ENCODE measurements around the gene AIP. TPM values are rescaled to one million over a fixed set of nuclear protein-coding genes. Genes with fewer than 3 reads are reported as not detected.

Gene AIP
- total and polyA plus RNA-seq, 2 donors (not counting 1 experiment from before 2014, with no cell fraction given), result 53.7 to 117 TPM

DNA sequence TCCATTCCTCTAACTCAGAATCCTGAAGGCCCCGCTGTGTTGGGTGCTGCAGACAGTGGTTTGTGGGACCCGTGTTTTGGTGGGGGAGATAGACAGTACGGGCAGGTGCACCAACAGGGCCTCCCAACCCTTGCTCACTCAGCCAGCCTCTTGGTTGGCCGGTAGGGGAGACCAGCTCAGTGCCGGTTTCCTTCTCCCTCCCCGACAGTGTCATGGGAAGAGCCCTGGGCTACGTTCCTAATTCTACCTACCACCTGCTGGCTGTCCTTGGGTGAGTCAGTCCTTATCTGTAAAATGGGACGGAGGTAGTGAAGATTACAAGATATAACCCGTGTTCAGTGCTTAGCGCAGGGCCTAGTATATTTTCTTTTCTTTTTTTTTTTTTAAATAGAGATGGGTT lies 19.6 kb upstream of the AIP start:
- Histone ChIP-seq H3K9ac (ENCODE audit: insufficient read depth, low read length) (no peak overlapping the region), H3K4me2 (ENCODE audit: extremely low read depth, insufficient read depth, low read length) (no peak overlapping the region), H3K79me2 (ENCODE audit: control insufficient read depth, insufficient read depth, low read length) (no peaks in the 10 kb centered on the region), H4K20me1 (ENCODE audit: control insufficient read depth, extremely low read depth, insufficient read depth, low read length) (no peaks in the 10 kb centered on the region), H3K4me3 (replicated peaks in 1 of 4; ENCODE audit: control extremely low read depth in 1 of 4, insufficient read depth in 1 of 4, low read depth in 3 of 4, low read length in 4 of 4) (no peak overlapping the region), H3K4me1 (ENCODE audit: control insufficient read depth, extremely low read depth, insufficient read depth, low read length) (peaks cover 4% of the 10 kb centered on the region), H2AFZ (ENCODE audit: low read length) (no peak overlapping the region), H3K9me3 (ENCODE audit: control insufficient read depth, insufficient read depth, low read depth, low read length) (no peaks in the 10 kb centered on the region), H3K27ac (ENCODE audit: insufficient read depth, low read length) (no peak overlapping the region), H3K36me3 (ENCODE audit: control insufficient read depth, insufficient read depth, low read length) (no peaks in the 10 kb centered on the region), H3K27me3 (ENCODE audit: control insufficient read depth, insufficient read depth, low read length) (no peaks in the 10 kb centered on the region)
- DNase-seq (ENCODE audit: low read depth in 2 of 2), result no peak
- TF ChIP-seq, protein P1, sequence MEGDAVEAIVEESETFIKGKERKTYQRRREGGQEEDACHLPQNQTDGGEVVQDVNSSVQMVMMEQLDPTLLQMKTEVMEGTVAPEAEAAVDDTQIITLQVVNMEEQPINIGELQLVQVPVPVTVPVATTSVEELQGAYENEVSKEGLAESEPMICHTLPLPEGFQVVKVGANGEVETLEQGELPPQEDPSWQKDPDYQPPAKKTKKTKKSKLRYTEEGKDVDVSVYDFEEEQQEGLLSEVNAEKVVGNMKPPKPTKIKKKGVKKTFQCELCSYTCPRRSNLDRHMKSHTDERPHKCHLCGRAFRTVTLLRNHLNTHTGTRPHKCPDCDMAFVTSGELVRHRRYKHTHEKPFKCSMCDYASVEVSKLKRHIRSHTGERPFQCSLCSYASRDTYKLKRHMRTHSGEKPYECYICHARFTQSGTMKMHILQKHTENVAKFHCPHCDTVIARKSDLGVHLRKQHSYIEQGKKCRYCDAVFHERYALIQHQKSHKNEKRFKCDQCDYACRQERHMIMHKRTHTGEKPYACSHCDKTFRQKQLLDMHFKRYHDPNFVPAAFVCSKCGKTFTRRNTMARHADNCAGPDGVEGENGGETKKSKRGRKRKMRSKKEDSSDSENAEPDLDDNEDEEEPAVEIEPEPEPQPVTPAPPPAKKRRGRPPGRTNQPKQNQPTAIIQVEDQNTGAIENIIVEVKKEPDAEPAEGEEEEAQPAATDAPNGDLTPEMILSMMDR (conservative IDR thresholded peaks at IDR 0.05 in 1 of 2, IDR thresholded peaks at IDR 0.05 in 1 of 2; ENCODE audit: low read depth in 1 of 2, low read length in 2 of 2), result no peak
- TF ChIP-seq EZH2 (IDR thresholded peaks at IDR 0.05; ENCODE audit: low read length, missing control alignments), result no peak

DNA sequence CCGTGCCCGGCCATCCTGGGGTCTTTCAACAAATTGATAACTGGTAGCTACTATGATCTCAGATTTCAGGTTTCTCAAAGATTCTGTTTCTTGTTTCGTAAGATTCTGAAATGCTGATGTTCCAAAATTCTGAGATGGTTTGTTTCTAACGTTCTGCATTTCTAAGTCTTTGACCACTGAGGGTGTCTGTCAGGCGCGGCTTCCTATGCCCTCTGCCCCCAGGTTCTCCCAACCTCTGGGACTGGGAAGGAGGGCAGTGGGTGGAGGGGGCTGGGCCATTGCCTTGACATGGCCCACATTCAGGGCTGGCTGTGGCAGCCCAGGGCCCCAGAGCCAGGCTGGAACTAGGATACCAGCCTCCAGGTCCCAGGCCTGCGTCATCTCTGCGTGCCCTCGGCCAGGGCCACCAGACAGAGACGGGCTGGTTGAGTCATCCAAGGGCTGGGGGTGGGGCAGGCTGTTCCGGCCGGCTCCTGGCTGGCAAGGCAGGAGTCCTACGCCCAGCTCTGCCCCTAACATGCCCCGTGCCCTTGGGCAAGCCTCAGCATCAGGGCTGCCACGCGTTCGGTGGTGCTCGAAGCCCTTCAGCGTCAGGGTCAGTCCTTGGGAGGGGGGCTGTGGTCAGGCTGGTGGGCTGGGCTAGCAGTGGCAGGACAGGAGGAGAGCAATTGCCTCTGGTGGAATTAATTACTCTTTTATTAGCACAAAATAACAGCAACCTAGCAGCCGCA lies 19.0 kb upstream of the AIP start:
- no peaks in the 10 kb centered on the region for H3K36me3 ChIP-seq (ENCODE audit: control insufficient read depth, insufficient read depth, low read length)
- TF ChIP-seq, protein P1 (conservative IDR thresholded peaks at IDR 0.05 in 1 of 2, IDR thresholded peaks at IDR 0.05 in 1 of 2; ENCODE audit: low read depth in 1 of 2, low read length in 2 of 2), result no peak
- TF ChIP-seq EZH2 (IDR thresholded peaks at IDR 0.05; ENCODE audit: low read length, missing control alignments), result no peak
- DNase-seq (ENCODE audit: low read depth in 2 of 2), result peak in 1 of 2 donors; percentile 34
- H3K9ac ChIP-seq (ENCODE audit: insufficient read depth, low read length), result peak overlapping the region; percentile 16
- H3K4me2 ChIP-seq (ENCODE audit: extremely low read depth, insufficient read depth, low read length), result no peak overlapping the region
- H4K20me1 ChIP-seq (ENCODE audit: control insufficient read depth, extremely low read depth, insufficient read depth, low read length), result no peaks in the 10 kb centered on the region
- peak overlapping the region in 1 of 4 experiments; percentile 65 for H3K4me3 ChIP-seq (replicated peaks in 1 of 4; ENCODE audit: control extremely low read depth in 1 of 4, insufficient read depth in 1 of 4, low read depth in 3 of 4, low read length in 4 of 4)
- H2AFZ ChIP-seq (ENCODE audit: low read length), result peak overlapping the region; percentile 41
- H3K27me3 ChIP-seq (ENCODE audit: control insufficient read depth, insufficient read depth, low read length), result no peaks in the 10 kb centered on the region
- no peaks in the 10 kb centered on the region for H3K9me3 ChIP-seq (ENCODE audit: control insufficient read depth, insufficient read depth, low read depth, low read length)
- H3K79me2 ChIP-seq (ENCODE audit: control insufficient read depth, insufficient read depth, low read length), result no peaks in the 10 kb centered on the region
- peak overlapping the region; percentile 16 for H3K27ac ChIP-seq (ENCODE audit: insufficient read depth, low read length)
- H3K4me1 ChIP-seq (ENCODE audit: control insufficient read depth, extremely low read depth, insufficient read depth, low read length), result peaks cover 6% of the 10 kb centered on the region

DNA sequence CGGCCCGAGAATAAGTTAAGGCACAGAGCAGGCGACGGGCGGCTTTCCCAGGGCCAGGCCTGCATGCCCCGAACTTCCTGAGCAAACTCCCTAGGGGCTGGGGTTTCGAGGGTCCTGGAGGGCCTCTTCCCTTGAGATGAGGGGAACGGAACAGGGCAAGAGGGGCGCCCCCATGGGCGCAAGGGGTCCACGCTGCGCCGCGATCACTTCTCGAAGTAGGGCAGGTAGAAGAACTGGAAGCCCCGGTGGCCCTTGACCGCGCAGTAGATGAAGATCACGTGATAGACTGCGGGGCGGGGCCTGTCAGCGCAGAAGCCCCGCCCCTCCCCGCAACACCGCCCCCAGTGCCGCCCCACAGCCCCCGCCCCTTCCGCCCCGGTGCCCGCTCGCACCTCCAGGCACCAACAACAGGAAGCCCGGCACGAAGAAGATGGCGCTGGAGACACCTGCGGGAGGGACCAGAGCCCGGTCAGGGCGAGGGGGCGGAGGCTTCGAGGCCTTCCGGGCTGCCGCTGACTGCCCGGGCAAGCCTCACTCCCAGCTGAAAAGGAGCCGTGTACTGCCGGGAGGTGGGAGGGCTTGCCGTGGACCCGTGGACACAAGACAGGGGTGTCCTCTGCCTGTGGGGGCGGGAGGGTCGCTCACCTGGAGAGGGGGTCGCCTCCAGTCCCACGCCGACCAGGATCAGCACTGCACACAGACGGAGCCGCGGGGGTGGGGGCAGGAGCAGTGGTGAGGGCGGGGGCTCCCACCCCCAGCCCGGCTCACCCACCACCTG lies 18.2 kb upstream of the AIP start:
- peak; percentile 52 to 68 for DNase-seq (ENCODE audit: low read depth in 2 of 2)
- Histone ChIP-seq H3K27me3 (ENCODE audit: control insufficient read depth, insufficient read depth, low read length) (no peaks in the 10 kb centered on the region), H3K79me2 (ENCODE audit: control insufficient read depth, insufficient read depth, low read length) (no peaks in the 10 kb centered on the region), H3K9me3 (ENCODE audit: control insufficient read depth, insufficient read depth, low read depth, low read length) (no peaks in the 10 kb centered on the region), H3K27ac (ENCODE audit: insufficient read depth, low read length) (no peak overlapping the region), H3K4me3 (replicated peaks in 1 of 4; ENCODE audit: control extremely low read depth in 1 of 4, insufficient read depth in 1 of 4, low read depth in 3 of 4, low read length in 4 of 4) (peak overlapping the region; percentile 29 to 65 (median 37)), H3K9ac (ENCODE audit: insufficient read depth, low read length) (peak overlapping the region; percentile 32), H3K4me1 (ENCODE audit: control insufficient read depth, extremely low read depth, insufficient read depth, low read length) (peaks cover 6% of the 10 kb centered on the region), H3K36me3 (ENCODE audit: control insufficient read depth, insufficient read depth, low read length) (no peaks in the 10 kb centered on the region), H4K20me1 (ENCODE audit: control insufficient read depth, extremely low read depth, insufficient read depth, low read length) (no peaks in the 10 kb centered on the region), H3K4me2 (ENCODE audit: extremely low read depth, insufficient read depth, low read length) (peak overlapping the region; percentile 35), H2AFZ (ENCODE audit: low read length) (peak overlapping the region; percentile 64)
- no peak for TF ChIP-seq EZH2 (IDR thresholded peaks at IDR 0.05; ENCODE audit: low read length, missing control alignments)
- TF ChIP-seq, protein P1 (conservative IDR thresholded peaks at IDR 0.05 in 1 of 2, IDR thresholded peaks at IDR 0.05 in 1 of 2; ENCODE audit: low read depth in 1 of 2, low read length in 2 of 2), result no peak

All from fibroblast of lung (primary cell).